Gastrocnemius medialis (tissue), 4 donors: ENCODE measurements around the gene HAUS6.

ENCODE experiments used
- CTCF ChIP-seq, 5 experiments: fragments of 450-650 bp in 3 of 5; fragments of 200-600 bp in 2 of 5; sonication (generic) in 2 of 5; IDR thresholded peaks in 4 of 5; conservative IDR thresholded peaks in 1 of 5; 1 replicate in 4 of 5; 2 replicates in 1 of 5; pipeline ENCODE4 v1.5.1; 2016 to 2019; ENCODE audit warnings: antibody characterized with exemption in 5 of 5, mild to moderate bottlenecking in 3 of 5, moderate library complexity in 3 of 5
- POLR2A ChIP-seq, 2 donors: fragments of 450-650 bp; IDR thresholded peaks; one replicate each; pipeline ENCODE4 v1.6.1; 2017; ENCODE audit warnings: antibody characterized with exemption in 2 of 2, mild to moderate bottlenecking in 2 of 2, moderate library complexity in 2 of 2

DNA sequence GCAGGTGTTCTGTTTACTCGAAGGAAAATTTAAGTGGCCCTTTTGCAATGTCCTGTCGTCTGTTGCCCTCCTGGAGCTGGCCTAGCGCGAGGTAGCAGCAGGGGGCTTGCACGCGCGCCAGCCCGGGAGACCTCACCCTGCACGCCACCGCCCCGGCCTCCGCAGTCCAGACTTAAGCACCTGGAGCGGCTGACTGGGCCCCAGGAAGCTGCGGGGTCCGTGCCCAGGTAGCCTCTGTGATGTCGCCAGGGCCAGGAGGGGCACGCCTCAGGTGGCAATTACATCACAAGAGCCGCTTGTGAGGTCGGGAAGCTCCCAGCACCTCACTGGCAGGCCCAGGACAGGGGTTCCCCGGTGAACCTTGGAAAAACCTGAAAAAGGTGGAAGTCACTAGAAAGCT, 69.7 kb downstream of the HAUS6 start, which contains the start of gene SAXO1:
- TF ChIP-seq CTCF (IDR thresholded peaks at IDR 0.05 in 4 of 5, conservative IDR thresholded peaks at IDR 0.05 in 1 of 5) (no peak), POLR2A (IDR thresholded peaks at IDR 0.05) (no peak)
